Neuronal stem cell (in vitro differentiated cells): ENCODE measurements around the gene KPNA4.

Source experiments
- DNase-seq: peaks from one replicate; pipeline ENCODE4 v3.0.0-alpha.2; 2013; ENCODE audit warnings: low spot score
- H2AFZ ChIP-seq: one replicate; pipeline ENCODE4 v1.6.1; 2013; ENCODE audit warnings: mild to moderate bottlenecking, low read length, inconsistent platforms
- H2AK5ac ChIP-seq: 2 replicates; pipeline ENCODE4 v1.6.1; 2013; ENCODE audit warnings: low read depth, mild to moderate bottlenecking, inconsistent platforms, low read length, moderate library complexity, mixed read lengths
- H2BK120ac ChIP-seq: 2 replicates; pipeline ENCODE4 v1.6.1; 2013; ENCODE audit warnings: low read depth, mild to moderate bottlenecking, inconsistent platforms, low read length, moderate library complexity, mixed read lengths
- H2BK12ac ChIP-seq: one replicate; pipeline ENCODE4 v1.6.1; 2013; ENCODE audit warnings: low read length, inconsistent platforms
- H2BK15ac ChIP-seq: 2 replicates; pipeline ENCODE4 v1.6.1; 2013; ENCODE audit warnings: mild to moderate bottlenecking, low read length, inconsistent platforms, mixed read lengths
- H2BK5ac ChIP-seq: one replicate; pipeline ENCODE4 v1.6.1; 2013; ENCODE audit warnings: inconsistent platforms, mild to moderate bottlenecking, low read length, moderate library complexity
- H3K14ac ChIP-seq: one replicate; pipeline ENCODE4 v1.6.1; 2013; ENCODE audit warnings: low read length, inconsistent platforms
- H3K18ac ChIP-seq: 2 replicates; pipeline ENCODE4 v1.6.1; 2013; ENCODE audit warnings: low read length, inconsistent platforms
- H3K23ac ChIP-seq: 2 replicates; pipeline ENCODE4 v1.6.1; 2013; ENCODE audit warnings: low read depth, mild to moderate bottlenecking, mixed read lengths, low read length, inconsistent platforms; ENCODE audit not compliant: poor library complexity
- H3K27ac ChIP-seq: replicated peaks from 3 replicates; pipeline ENCODE4 v1.5.1; 2013; ENCODE audit warnings: low read length, inconsistent platforms
- H3K27me3 ChIP-seq, 3 experiments: 2 replicates each; pipeline ENCODE4 v1.6.1; 2013; ENCODE audit warnings: low read length in 3 of 3, mild to moderate bottlenecking in 2 of 3, inconsistent platforms in 1 of 3, low read depth in 1 of 3, mixed read lengths in 1 of 3, moderate library complexity in 1 of 3; ENCODE audit not compliant: control insufficient read depth in 3 of 3, insufficient read depth in 3 of 3
- H3K36me3 ChIP-seq, 2 donors: replicated peaks in 1 of 2; 2 replicates each; pipeline ENCODE4 v1.6.1; 2013; ENCODE audit warnings: low read length in 2 of 2; ENCODE audit not compliant: control insufficient read depth in 2 of 2, insufficient read depth in 2 of 2
- H3K4ac ChIP-seq: 2 replicates; pipeline ENCODE4 v1.6.1; 2013; ENCODE audit warnings: inconsistent platforms, mild to moderate bottlenecking, low read length, moderate library complexity
- H3K4me1 ChIP-seq, 2 donors: 1 replicate in 1 of 2; 2 replicates in 1 of 2; pipeline ENCODE4 v1.6.1; 2013; ENCODE audit warnings: low read length in 2 of 2, low read depth in 1 of 2; ENCODE audit not compliant: control insufficient read depth in 2 of 2, insufficient read depth in 1 of 2
- H3K4me2 ChIP-seq: one replicate; pipeline ENCODE4 v1.6.1; 2013; ENCODE audit warnings: mild to moderate bottlenecking, low read length, inconsistent platforms; ENCODE audit not compliant: insufficient read depth, poor library complexity, severe bottlenecking
- H3K4me3 ChIP-seq, 2 donors: 2 replicates each; pipeline ENCODE4 v1.5.1; 2013; ENCODE audit warnings: low read length in 2 of 2, mild to moderate bottlenecking in 2 of 2, inconsistent platforms in 1 of 2, moderate library complexity in 1 of 2
- H3K79me1 ChIP-seq: one replicate; pipeline ENCODE4 v1.6.1; 2013; ENCODE audit warnings: low read depth, mild to moderate bottlenecking, inconsistent platforms, low read length, moderate library complexity
- H3K9ac ChIP-seq: one replicate; pipeline ENCODE4 v1.6.1; 2013; ENCODE audit warnings: mild to moderate bottlenecking, low read depth, low read length, inconsistent platforms; ENCODE audit not compliant: poor library complexity
- H3K9me3 ChIP-seq, 2 donors: replicated peaks in 1 of 2; 2 replicates each; pipeline versions ENCODE3 to v1.6.1; 2013; ENCODE audit warnings: low read length in 2 of 2, mild to moderate bottlenecking in 2 of 2, inconsistent platforms in 1 of 2, low read depth in 1 of 2, mixed read lengths in 1 of 2, moderate library complexity in 1 of 2; ENCODE audit not compliant: control insufficient read depth in 2 of 2, insufficient read depth in 1 of 2
- H4K8ac ChIP-seq: one replicate; pipeline ENCODE4 v1.6.1; 2013; ENCODE audit warnings: low read depth, mild to moderate bottlenecking, inconsistent platforms, low read length, moderate library complexity
- H4K91ac ChIP-seq: one replicate; pipeline ENCODE4 v1.6.1; 2013; ENCODE audit warnings: low read length, low read depth, mild to moderate bottlenecking, inconsistent platforms; ENCODE audit not compliant: poor library complexity
- WGBS, 2 donors: extraction: QIAGEN DNeasy Blood & Tissue Kit; methylation state at CpG; one replicate each; pipeline ENCODE4 v1.1.7; 2013; ENCODE audit warnings: missing lambda C conversion rate in 2 of 2, mixed read lengths in 1 of 2; ENCODE audit not compliant: insufficient read length in 2 of 2, insufficient replicate concordance in 1 of 2; ENCODE audit errors: extremely low coverage in 2 of 2; 5-methylcytosine and 5-hydroxymethylcytosine counted together

KPNA4 gene

DNA sequence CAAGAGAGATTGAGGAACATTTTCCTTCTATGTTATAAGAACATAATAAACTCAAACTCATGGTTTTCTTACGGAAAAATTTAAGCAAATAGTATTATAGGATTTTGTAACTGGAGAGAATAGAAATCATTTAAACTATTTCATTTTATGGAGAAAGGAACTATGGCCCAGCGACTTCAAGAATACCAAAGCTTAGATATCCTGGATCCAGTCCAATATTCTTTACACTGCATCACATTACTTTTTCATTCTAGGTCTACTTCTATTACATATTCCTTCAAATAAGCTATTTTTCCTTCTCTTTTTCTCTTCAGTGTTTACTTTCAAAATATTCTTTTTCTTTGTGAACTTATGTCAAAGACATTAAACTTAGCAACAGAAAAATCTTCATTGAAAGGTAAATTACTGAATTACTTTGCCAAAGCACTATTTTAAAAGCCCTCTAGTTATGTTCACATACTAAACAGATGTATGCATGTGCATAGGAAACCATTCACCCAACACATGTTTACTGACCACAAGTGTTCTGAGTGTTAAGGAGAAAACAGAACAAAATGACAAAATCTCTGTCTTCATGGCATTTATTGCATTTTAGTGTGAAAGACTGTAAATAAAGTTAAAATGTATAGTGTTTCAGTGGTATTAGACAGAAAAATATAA lies 20.4 kb downstream of the KPNA4 start:
- Histone ChIP-seq H3K14ac (no peak overlapping the region), H3K4me1 (no peaks in the 10 kb centered on the region), H2AK5ac (no peak overlapping the region), H4K8ac (no peak overlapping the region), H3K27ac (no peak overlapping the region), H3K18ac (no peak overlapping the region), H3K23ac (no peak overlapping the region), H3K79me1 (peaks cover 3% of the 10 kb centered on the region), H3K4me2 (no peak overlapping the region), H2BK12ac (no peak overlapping the region), H3K9ac (no peak overlapping the region), H3K9me3 (peaks cover 0 to 23% of the 10 kb centered on the region in 2 donors), H2AFZ (no peak overlapping the region), H3K4me3 (no peak overlapping the region), H3K36me3 (peaks cover 0 to 46% of the 10 kb centered on the region in 2 donors), H2BK15ac (no peak overlapping the region), H3K4ac (no peak overlapping the region), H2BK5ac (no peak overlapping the region), H2BK120ac (no peak overlapping the region), H4K91ac (no peak overlapping the region), H3K27me3 (no peaks in the 10 kb centered on the region)
- WGBS, 2 donors = no CpG with 5 or more reads among the region's 2 CpGs
- no peak for DNase-seq

DNA sequence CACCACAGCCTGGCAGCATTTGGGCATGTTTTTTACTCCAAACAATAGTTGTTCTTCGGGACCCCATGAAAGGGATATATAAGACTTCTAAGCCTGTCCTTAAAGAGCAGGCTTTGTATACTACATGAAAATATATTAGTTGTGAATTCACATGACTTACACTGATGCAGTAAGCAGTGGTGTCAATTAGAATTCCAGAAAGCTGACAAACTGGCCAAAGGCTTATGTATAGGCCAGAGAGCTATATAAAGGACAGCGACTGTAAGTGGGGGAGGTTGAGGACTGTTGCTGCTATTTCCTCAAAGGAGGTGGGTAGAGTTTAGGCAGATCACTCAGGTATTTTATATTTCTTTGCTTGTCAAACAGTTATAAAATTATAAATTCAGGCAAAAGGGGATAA lies 24.8 kb downstream of the KPNA4 start:
- Histone ChIP-seq H3K27ac (no peak overlapping the region), H2BK120ac (no peak overlapping the region), H3K23ac (no peak overlapping the region), H4K91ac (no peak overlapping the region), H2BK12ac (no peak overlapping the region), H3K18ac (no peak overlapping the region), H3K79me1 (peaks cover 4% of the 10 kb centered on the region), H4K8ac (no peak overlapping the region), H3K14ac (no peak overlapping the region), H2AK5ac (no peak overlapping the region), H3K4me1 (no peaks in the 10 kb centered on the region), H3K36me3 (peaks cover 0 to 23% of the 10 kb centered on the region in 2 donors), H3K4me2 (no peak overlapping the region), H2BK5ac (no peak overlapping the region), H3K4me3 (no peak overlapping the region), H2AFZ (no peak overlapping the region), H3K9me3 (no peaks in the 10 kb centered on the region), H3K4ac (no peak overlapping the region), H3K27me3 (no peaks in the 10 kb centered on the region), H3K9ac (no peak overlapping the region), H2BK15ac (no peak overlapping the region)
- no CpG with 5 or more reads among the region's 2 CpGs for WGBS, 2 donors
- DNase-seq = no peak

DNA sequence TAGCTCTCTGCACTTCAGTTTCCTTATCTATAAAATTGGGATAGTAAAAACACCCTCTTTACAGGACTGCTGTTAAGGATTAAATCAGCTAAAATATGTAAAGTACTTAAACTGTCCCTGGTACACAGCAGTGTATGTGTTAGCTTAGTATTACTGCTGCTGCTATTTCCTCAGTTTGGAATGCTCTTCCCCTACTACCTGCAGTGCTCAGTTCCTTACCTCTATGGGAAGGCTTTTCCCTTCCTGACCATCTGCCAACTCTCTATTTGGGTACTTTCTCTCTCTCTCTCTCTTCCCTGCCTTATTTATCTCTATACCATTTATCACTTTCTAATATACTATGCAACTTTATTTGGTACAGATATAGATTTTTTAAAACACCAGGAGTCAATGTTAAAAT lies 26.5 kb downstream of the KPNA4 start:
- H3K27ac ChIP-seq = no peak overlapping the region
- no peak overlapping the region for H3K23ac ChIP-seq
- no peak for DNase-seq
- H4K91ac ChIP-seq = no peak overlapping the region
- no peak overlapping the region for H2BK12ac ChIP-seq
- H4K8ac ChIP-seq = no peak overlapping the region
- H3K9ac ChIP-seq = no peak overlapping the region
- H3K18ac ChIP-seq = no peak overlapping the region
- no peak overlapping the region for H3K14ac ChIP-seq
- no peaks in the 10 kb centered on the region for H3K4me1 ChIP-seq
- H2AFZ ChIP-seq = no peak overlapping the region
- H3K9me3 ChIP-seq = no peaks in the 10 kb centered on the region
- H3K36me3 ChIP-seq = peaks cover 0 to 31% of the 10 kb centered on the region in 2 donors
- no peak overlapping the region for H3K4ac ChIP-seq
- no peak overlapping the region for H2BK5ac ChIP-seq
- no peak overlapping the region for H2BK15ac ChIP-seq
- no peaks in the 10 kb centered on the region for H3K27me3 ChIP-seq
- H2AK5ac ChIP-seq = no peak overlapping the region
- peaks cover 2% of the 10 kb centered on the region for H3K79me1 ChIP-seq
- H3K4me3 ChIP-seq = no peak overlapping the region
- H3K4me2 ChIP-seq = no peak overlapping the region
- no peak overlapping the region for H2BK120ac ChIP-seq

DNA sequence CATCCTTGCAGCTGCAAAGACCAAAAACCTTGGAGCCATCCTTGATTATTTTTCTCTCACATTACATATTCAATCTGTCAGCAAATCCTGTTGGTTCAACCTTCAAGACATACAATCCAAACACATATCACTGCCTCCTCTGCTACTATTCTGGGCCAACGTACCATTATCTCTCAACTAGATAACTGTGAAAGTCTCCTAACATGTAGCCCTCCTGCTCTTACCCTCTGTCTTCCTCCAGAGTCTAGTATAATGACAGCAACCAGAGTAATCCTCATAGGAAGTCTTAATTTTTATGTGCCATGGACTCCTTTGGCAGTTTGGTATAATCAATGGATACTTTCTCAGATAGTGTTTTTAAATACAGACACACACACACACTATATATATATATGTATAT lies 27.6 kb downstream of the KPNA4 start:
- Histone ChIP-seq H3K18ac (no peak overlapping the region), H4K8ac (no peak overlapping the region)
- no CpG with 5 or more reads among the region's 1 CpG for WGBS, 2 donors

More for the DNA sequence above, 27.6 kb downstream of the KPNA4 start:
- H2BK15ac ChIP-seq = no peak overlapping the region
- no peak overlapping the region for H2AK5ac ChIP-seq
- no peak for DNase-seq
- H3K4me1 ChIP-seq = no peaks in the 10 kb centered on the region
- H2BK5ac ChIP-seq = no peak overlapping the region
- H3K4ac ChIP-seq = no peak overlapping the region
- no peak overlapping the region for H3K23ac ChIP-seq
- H2BK12ac ChIP-seq = no peak overlapping the region
- no peaks in the 10 kb centered on the region for H3K9me3 ChIP-seq
- H3K4me3 ChIP-seq = no peak overlapping the region
- H4K91ac ChIP-seq = no peak overlapping the region
- H3K14ac ChIP-seq = no peak overlapping the region
- H3K9ac ChIP-seq = no peak overlapping the region
- H3K27me3 ChIP-seq = no peaks in the 10 kb centered on the region
- peaks cover 0 to 36% of the 10 kb centered on the region in 2 donors for H3K36me3 ChIP-seq
- H3K27ac ChIP-seq = no peak overlapping the region
- H3K4me2 ChIP-seq = no peak overlapping the region
- H2BK120ac ChIP-seq = no peak overlapping the region
- no peak overlapping the region for H2AFZ ChIP-seq
- H3K79me1 ChIP-seq = peaks cover 1% of the 10 kb centered on the region
